ENCODE measurements around the gene KCNQ1. TPM values are rescaled to one million over a fixed set of nuclear protein-coding genes. Genes with fewer than 3 reads are reported as not detected.

KCNQ1 gene
- total RNA-seq, 2 experiments from 2014 or later, result 8.7 to 9.5 TPM

- intact Hi-C loops (cut with micrococcal nuclease), result no loop called here
- Mint-ChIP-seq H3K27me3 (no peaks in the 10 kb centered on the region), H3K36me3 (ENCODE audit: low read depth) (peaks cover 20% of the 10 kb centered on the region), H3K4me3 (no peak overlapping the region), H3K4me1 (ENCODE audit: low read depth) (peaks cover 3% of the 10 kb centered on the region), H3K9me3 (peaks cover 20% of the 10 kb centered on the region), H3K27ac (no peak overlapping the region)
- ChIA-PET CTCF (interaction anchor here (1.3 kb wide), 1 partner anchor 119 kb away, joined by 3 read pairs; no protein-coding TSS in a partner anchor), POLR2A (no interaction called here)
- ATAC-seq (no peak), DNase-seq (no peak)
- TF ChIP-seq, protein P1, sequence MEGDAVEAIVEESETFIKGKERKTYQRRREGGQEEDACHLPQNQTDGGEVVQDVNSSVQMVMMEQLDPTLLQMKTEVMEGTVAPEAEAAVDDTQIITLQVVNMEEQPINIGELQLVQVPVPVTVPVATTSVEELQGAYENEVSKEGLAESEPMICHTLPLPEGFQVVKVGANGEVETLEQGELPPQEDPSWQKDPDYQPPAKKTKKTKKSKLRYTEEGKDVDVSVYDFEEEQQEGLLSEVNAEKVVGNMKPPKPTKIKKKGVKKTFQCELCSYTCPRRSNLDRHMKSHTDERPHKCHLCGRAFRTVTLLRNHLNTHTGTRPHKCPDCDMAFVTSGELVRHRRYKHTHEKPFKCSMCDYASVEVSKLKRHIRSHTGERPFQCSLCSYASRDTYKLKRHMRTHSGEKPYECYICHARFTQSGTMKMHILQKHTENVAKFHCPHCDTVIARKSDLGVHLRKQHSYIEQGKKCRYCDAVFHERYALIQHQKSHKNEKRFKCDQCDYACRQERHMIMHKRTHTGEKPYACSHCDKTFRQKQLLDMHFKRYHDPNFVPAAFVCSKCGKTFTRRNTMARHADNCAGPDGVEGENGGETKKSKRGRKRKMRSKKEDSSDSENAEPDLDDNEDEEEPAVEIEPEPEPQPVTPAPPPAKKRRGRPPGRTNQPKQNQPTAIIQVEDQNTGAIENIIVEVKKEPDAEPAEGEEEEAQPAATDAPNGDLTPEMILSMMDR (IDR thresholded peaks at IDR 0.05), result no peak
Measured at GRCh38 chr11:2652333-2653197, 207.8 kb downstream of the KCNQ1 start.

DNA sequence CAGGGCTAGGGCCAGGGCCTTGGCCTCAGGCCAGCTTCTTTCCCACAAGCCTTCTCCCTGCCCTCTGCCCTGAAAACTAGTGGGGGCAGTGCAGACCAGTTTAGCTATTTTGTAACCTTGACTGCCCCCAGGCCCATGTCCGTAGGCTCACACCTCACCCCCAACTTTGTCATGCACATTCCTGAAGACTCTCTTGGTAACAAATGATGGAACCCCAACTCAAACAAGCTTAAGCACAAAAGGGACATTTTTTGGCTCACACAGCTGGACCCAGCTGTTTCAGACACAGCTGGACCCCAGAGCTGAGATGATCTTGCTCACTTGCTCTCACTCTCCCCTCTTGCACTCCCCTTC is 208.4 kb downstream of the KCNQ1 start:
- no peak overlapping the region for H3K27ac Mint-ChIP-seq
- intact Hi-C loops (cut with micrococcal nuclease), result no loop called here
- DNase-seq (no peak), ATAC-seq (no peak)
- peaks cover 19% of the 10 kb centered on the region for H3K36me3 Mint-ChIP-seq (ENCODE audit: low read depth)
- peaks cover 17% of the 10 kb centered on the region for H3K9me3 Mint-ChIP-seq
- peaks cover 3% of the 10 kb centered on the region for H3K4me1 Mint-ChIP-seq (ENCODE audit: low read depth)
- ChIA-PET CTCF (interaction anchor here (1.3 kb wide), 1 partner anchor 120 kb away, joined by 3 read pairs; no protein-coding TSS in a partner anchor), POLR2A (no interaction called here)
- no peaks in the 10 kb centered on the region for H3K27me3 Mint-ChIP-seq
- TF ChIP-seq, protein P1 (IDR thresholded peaks at IDR 0.05), result no peak
- no peak overlapping the region for H3K4me3 Mint-ChIP-seq

GRCh38 chr11:2653930-2654739 is 209.3 kb downstream of the KCNQ1 start:
- H3K36me3 Mint-ChIP-seq (ENCODE audit: low read depth), result peaks cover 21% of the 10 kb centered on the region
- H3K4me1 Mint-ChIP-seq (ENCODE audit: low read depth), result peaks cover 3% of the 10 kb centered on the region
- POLR2A ChIA-PET, result no interaction called here
- ATAC-seq, result no peak
- intact Hi-C loops (cut with micrococcal nuclease), result no loop called here
- peaks cover 14% of the 10 kb centered on the region for H3K9me3 Mint-ChIP-seq
- no peak overlapping the region for H3K27ac Mint-ChIP-seq
- CTCF ChIA-PET, result interaction anchor here (1.3 kb wide), 1 partner anchor 121 kb away, joined by 3 read pairs; no protein-coding TSS in a partner anchor
- H3K27me3 Mint-ChIP-seq, result no peaks in the 10 kb centered on the region
- TF ChIP-seq, protein P1 (IDR thresholded peaks at IDR 0.05), result no peak
- no peak overlapping the region for H3K4me3 Mint-ChIP-seq
- no peak for DNase-seq

DNA sequence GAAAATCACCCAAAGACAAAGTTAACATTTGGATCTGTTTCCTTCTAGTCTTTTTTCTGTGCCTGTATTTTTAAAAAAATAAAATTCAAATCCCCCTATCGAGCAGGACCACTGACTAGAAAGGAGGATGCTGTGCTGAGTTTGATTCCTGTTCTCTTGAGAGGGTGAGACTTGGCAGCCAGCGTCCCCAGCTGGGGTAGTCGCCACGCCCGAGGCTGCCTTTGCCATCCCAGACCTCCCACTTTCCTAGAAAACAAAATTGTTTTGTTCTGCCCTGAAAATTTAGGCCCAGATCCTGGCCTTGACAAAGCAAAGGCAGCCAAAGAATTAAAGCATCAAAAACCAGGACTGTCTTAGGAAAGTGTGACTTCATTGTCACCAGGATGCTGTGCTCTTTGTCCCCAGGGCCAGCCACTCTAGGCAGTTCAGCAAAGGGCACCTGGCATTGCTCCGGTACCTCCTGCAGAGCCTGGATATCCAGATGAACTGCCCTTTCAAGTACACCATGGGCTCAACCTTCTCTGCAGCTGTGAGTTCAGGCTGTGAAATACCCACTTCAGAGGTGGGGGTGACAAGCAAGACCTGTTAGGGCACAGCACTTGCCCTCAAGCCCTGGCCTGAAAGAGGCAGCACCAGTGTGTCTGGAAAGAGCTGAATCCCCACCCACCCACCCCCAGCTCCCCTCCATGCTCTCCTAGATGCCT is 210.4 kb downstream of the KCNQ1 start:
- ChIA-PET POLR2A (no interaction called here), CTCF (no interaction called here)
- intact Hi-C loops (cut with micrococcal nuclease), result loop anchor here (5.0 kb wide), 1 partner anchor 48 kb away; no protein-coding TSS in a partner anchor
- Mint-ChIP-seq H3K27me3 (no peaks in the 10 kb centered on the region), H3K4me1 (ENCODE audit: low read depth) (peaks cover 3% of the 10 kb centered on the region), H3K4me3 (no peak overlapping the region), H3K9me3 (peaks cover 4% of the 10 kb centered on the region), H3K27ac (no peak overlapping the region), H3K36me3 (ENCODE audit: low read depth) (peaks cover 17% of the 10 kb centered on the region)
- TF ChIP-seq, protein P1 (IDR thresholded peaks at IDR 0.05), result no peak
- DNase-seq, result no peak
- no peak for ATAC-seq

Data from activated CD8-positive, alpha-beta T cell treated with anti-CD3 and anti-CD28 coated beads for 36 hours (primary cell).